Cardiac muscle cell (in vitro differentiated cells and primary cell): ENCODE measurements around the gene EED. TPM values are rescaled to one million over a fixed set of nuclear protein-coding genes. Genes with fewer than 3 reads are reported as not detected.
A peak's percentile ranks its signal among the peaks of the same experiment; 100 is the strongest.

Source experiments
- DNase-seq, 2 donors: peaks; one replicate each; pipeline versions ENCODE4 v3.0.0 to v3.0.0-alpha.2; 2010 to 2017; ENCODE audit warnings: low read depth in 1 of 2, low spot score in 1 of 2
- H3K27ac ChIP-seq: fragments of 200-600 bp; sonication (generic); 2 replicates; pipeline ENCODE4 v1.5.1; 2016
- H3K27me3 ChIP-seq: fragments of 200-600 bp; sonication (generic); 2 replicates; pipeline ENCODE4 v1.6.0; 2016; ENCODE audit warnings: control low read depth
- H3K36me3 ChIP-seq: fragments of 200-600 bp; sonication (generic); 2 replicates; pipeline ENCODE4 v1.5.1; 2016; ENCODE audit warnings: control low read depth
- H3K4me1 ChIP-seq: fragments of 200-600 bp; sonication (generic); 2 replicates; pipeline ENCODE4 v1.8.1; 2017; ENCODE audit warnings: low read depth, mild to moderate bottlenecking, mixed run types
- H3K4me3 ChIP-seq: fragments of 200-600 bp; sonication (generic); 2 replicates; pipeline ENCODE4 v1.5.1; 2016; ENCODE audit warnings: mild to moderate bottlenecking
- H3K9me3 ChIP-seq: fragments of 200-600 bp; sonication (generic); 2 replicates; pipeline ENCODE4 v1.5.1; 2017; ENCODE audit warnings: low read depth, mild to moderate bottlenecking, control low read depth
- CTCF ChIP-seq: IDR thresholded peaks from 2 replicates; pipeline ENCODE4 v1.5.1; 2012; ENCODE audit warnings: low read depth, mild to moderate bottlenecking, low read length
- polyA plus RNA-seq: library from polyadenylated mRNA; unstranded; fragments of >200 nt; fragmentation: Nextera tagmentation; extraction: Ambion mirVana; gene quantifications from 2 replicates; pipeline ENCODE4 v1.2.1, GENCODE V29; 2016
- total RNA-seq: library from RNA; depleted of rRNA; stranded (reverse); fragments of >200 nt; gene quantifications from 2 replicates; pipeline ENCODE4 v1.2.3, GENCODE V29; 2016

EED gene
- total and polyA plus RNA-seq, 2 experiments from 2014 or later: 24.0 to 30.1 TPM

GRCh38 chr11:86264649-86265048 lies 20.1 kb downstream of the EED start:
- H3K36me3 ChIP-seq: peaks cover 19% of the 10 kb centered on the region

GRCh38 chr11:86265194-86265593 lies 20.6 kb downstream of the EED start:
- no peaks in the 10 kb centered on the region for H3K9me3 ChIP-seq
- H3K4me1 ChIP-seq: no peaks in the 10 kb centered on the region
- no peak overlapping the region for H3K27ac ChIP-seq
- no peak overlapping the region for H3K4me3 ChIP-seq
- H3K36me3 ChIP-seq: peaks cover 20% of the 10 kb centered on the region
- TF ChIP-seq CTCF: no peak
- no peaks in the 10 kb centered on the region for H3K27me3 ChIP-seq
- no peak for DNase-seq

More at GRCh38 chr11:86264649-86265048, 20.1 kb downstream of the EED start:
- Histone ChIP-seq H3K4me1 (no peaks in the 10 kb centered on the region), H3K4me3 (no peak overlapping the region), H3K27me3 (no peaks in the 10 kb centered on the region), H3K9me3 (no peaks in the 10 kb centered on the region), H3K27ac (no peak overlapping the region)
- no peak for TF ChIP-seq CTCF
- no peak for DNase-seq

GRCh38 chr11:86269645-86270044 lies 25.1 kb downstream of the EED start:
- Histone ChIP-seq H3K4me3 (no peak overlapping the region), H3K27ac (no peak overlapping the region), H3K9me3 (no peaks in the 10 kb centered on the region), H3K27me3 (no peaks in the 10 kb centered on the region), H3K4me1 (no peaks in the 10 kb centered on the region), H3K36me3 (peaks cover 20% of the 10 kb centered on the region)
- DNase-seq: no peak
- TF ChIP-seq CTCF: no peak

GRCh38 chr11:86274503-86274902 lies 29.9 kb downstream of the EED start:
- Histone ChIP-seq H3K9me3 (no peaks in the 10 kb centered on the region), H3K36me3 (peaks cover 18% of the 10 kb centered on the region), H3K27ac (no peak overlapping the region), H3K4me1 (no peaks in the 10 kb centered on the region), H3K4me3 (no peak overlapping the region), H3K27me3 (no peaks in the 10 kb centered on the region)
- DNase-seq: peak in 1 of 2 donors; percentile 34
- peak; percentile 23 for TF ChIP-seq CTCF

- H3K4me1 ChIP-seq: no peaks in the 10 kb centered on the region
- no peak for DNase-seq
- TF ChIP-seq CTCF: no peak
- H3K36me3 ChIP-seq: peaks cover 18% of the 10 kb centered on the region
- H3K4me3 ChIP-seq: no peak overlapping the region
- peak overlapping the region; percentile 50 for H3K27ac ChIP-seq
- H3K9me3 ChIP-seq: no peaks in the 10 kb centered on the region
- H3K27me3 ChIP-seq: no peaks in the 10 kb centered on the region
Measured at GRCh38 chr11:86274999-86275398, 30.4 kb downstream of the EED start.
